Spinal cord (tissue), 10 donors: Measurements from ENCODE around the gene ABI1. TPM values are rescaled to one million over a fixed set of nuclear protein-coding genes. Genes with fewer than 3 reads are reported as not detected.
"Not testable (repeated sequence)": the region's sequence is repeated elsewhere in the genome, so short reads cannot be mapped to it uniquely, and the experiment has no call there.

Source experiments
- DNase-seq, 6 donors: peaks; one replicate each; pipeline versions ENCODE4 v3.0.0 to v3.0.0-alpha.2; 2013 to 2015; ENCODE audit warnings: low spot score in 6 of 6, low read depth in 4 of 6
- H3K27ac ChIP-seq: one replicate; pipeline ENCODE4 v1.5.1; 2013; ENCODE audit warnings: low read depth, low read length, control low read depth
- H3K27me3 ChIP-seq: one replicate; pipeline ENCODE4 v1.6.1; 2013; ENCODE audit warnings: low read length; ENCODE audit not compliant: control insufficient read depth, insufficient read depth
- H3K36me3 ChIP-seq: one replicate; pipeline ENCODE4 v1.6.1; 2013; ENCODE audit warnings: low read length; ENCODE audit not compliant: control insufficient read depth, insufficient read depth
- H3K4me1 ChIP-seq: one replicate; pipeline ENCODE4 v1.6.1; 2013; ENCODE audit warnings: low read length; ENCODE audit not compliant: control insufficient read depth, insufficient read depth
- H3K4me3 ChIP-seq: one replicate; pipeline ENCODE4 v1.5.1; 2013; ENCODE audit warnings: low read depth, low read length, control low read depth
- H3K9me3 ChIP-seq: one replicate; pipeline ENCODE4 v1.6.1; 2013; ENCODE audit warnings: low read length; ENCODE audit not compliant: control insufficient read depth, insufficient read depth
- WGBS: methylation state at CpG from one replicate; pipeline ENCODE4 v1.1.5; 2013; ENCODE audit warnings: missing lambda C conversion rate; ENCODE audit not compliant: insufficient coverage; 5-methylcytosine and 5-hydroxymethylcytosine counted together
- long read RNA-seq, 4 donors: transcript quantifications; one replicate each; lab custom pipeline, GENCODE V29; 2026
- polyA plus RNA-seq, 2 donors: library from polyadenylated mRNA; unstranded; fragments of 120-200 nt; gene quantifications; one replicate each; pipeline ENCODE4 v1.2.1, GENCODE V29; 2013; ENCODE audit not compliant: insufficient read length in 2 of 2
- total RNA-seq, 2 donors: library from RNA; depleted of rRNA in 1 of 2; stranded (reverse); fragments of 120-200 nt in 1 of 2; fragments of >200 nt in 1 of 2; gene quantifications; one replicate each; pipeline versions ENCODE4 v1.2.3 to v1.2.4, GENCODE V29; 2013 to 2014
- donor health status: healthy.

ABI1 gene
- total RNA-seq: 10 to 100 TPM; 60.3 to 79.5 TPM
- polyA plus RNA-seq: 10 to 100 TPM; 73.0 to 87.0 TPM
- long read RNA-seq, donor 1, transcript ABI1-206 (11 exons, 1,446 nt): major isoform, 6 of 39 reads
- long read RNA-seq, donor 1, partial matches to known transcripts: 25 of 39 reads
- long read RNA-seq, donor 1, other reads (novel, unspliced or antisense): 0 of 39 reads
- long read RNA-seq, donor 2, partial matches to known transcripts: 5 of 8 reads
- long read RNA-seq, donor 2, other reads (novel, unspliced or antisense): 0 of 8 reads
- long read RNA-seq, donor 3, partial matches to known transcripts: 8 of 18 reads
- long read RNA-seq, donor 3, other reads (novel, unspliced or antisense): 6 of 18 reads
- long read RNA-seq, donor 4, partial matches to known transcripts: 18 of 24 reads
- long read RNA-seq, donor 4, other reads (novel, unspliced or antisense): 0 of 24 reads

- Histone ChIP-seq H3K27ac (peak within 1 kb of the TSS; percentile 93), H3K36me3 (no peaks in the 10 kb centered on the region), H3K4me1 (peaks cover 5% of the 10 kb centered on the region), H3K9me3 (no peaks in the 10 kb centered on the region), H3K4me3 (peak within 1 kb of the TSS; percentile 90), H3K27me3 (peaks cover 3% of the 10 kb centered on the region)
- under 1% methylated on average over 47 of the region's 59 CpGs for WGBS
- peak; percentile 98 to 100 (median 100) for DNase-seq
Measured at GRCh38 chr10:26860443-26861204, at the start of gene ABI1. ABI1 (minus strand) TSS chr10:26860958; CDS start chr10:26860863, 95 bp downstream.

GRCh38 chr10:26909753-26910152 is 49.0 kb upstream of the ABI1 start:
- Histone ChIP-seq H3K27me3 (no peaks in the 10 kb centered on the region), H3K9me3 (no peaks in the 10 kb centered on the region), H3K4me3 (no peak overlapping the region), H3K4me1 (no peaks in the 10 kb centered on the region), H3K36me3 (no peaks in the 10 kb centered on the region), H3K27ac (no peak overlapping the region)
- no peak for DNase-seq
- WGBS: no CpG with 5 or more reads among the region's 2 CpGs

GRCh38 chr10:26905253-26905781 is 44.6 kb upstream of the ABI1 start:
- not testable (repeated sequence) for H3K4me3 ChIP-seq, H3K36me3 ChIP-seq, H3K27ac ChIP-seq, DNase-seq, H3K9me3 ChIP-seq, H3K4me1 ChIP-seq, H3K27me3 ChIP-seq
- 95% methylated on average over 26 of the region's 26 CpGs for WGBS

GRCh38 chr10:26903431-26904217 is 42.9 kb upstream of the ABI1 start:
- H3K4me1 ChIP-seq: no peaks in the 10 kb centered on the region
- WGBS: 86% methylated on average over 3 of the region's 5 CpGs

GRCh38 chr10:26892306-26892923 is 31.7 kb upstream of the ABI1 start:
- peak in 2 of 6 donors; percentile 11 to 22 for DNase-seq
- not testable (repeated sequence) for H3K4me1 ChIP-seq, H3K27me3 ChIP-seq, H3K27ac ChIP-seq, H3K36me3 ChIP-seq, H3K4me3 ChIP-seq, H3K9me3 ChIP-seq
- 67% methylated on average over 5 of the region's 11 CpGs for WGBS

More at GRCh38 chr10:26903431-26904217, 42.9 kb upstream of the ABI1 start:
- H3K36me3 ChIP-seq: no peaks in the 10 kb centered on the region
- no peak overlapping the region for H3K27ac ChIP-seq
- H3K27me3 ChIP-seq: no peaks in the 10 kb centered on the region
- H3K4me3 ChIP-seq: no peak overlapping the region
- H3K9me3 ChIP-seq: no peaks in the 10 kb centered on the region
- DNase-seq: no peak

GRCh38 chr10:26890956-26891355 is 30.2 kb upstream of the ABI1 start:
- Histone ChIP-seq H3K4me1 (no peaks in the 10 kb centered on the region), H3K27me3 (no peaks in the 10 kb centered on the region), H3K36me3 (no peaks in the 10 kb centered on the region), H3K27ac (no peak overlapping the region), H3K4me3 (no peak overlapping the region), H3K9me3 (no peaks in the 10 kb centered on the region)
- peak; percentile 13 to 92 (median 48) for DNase-seq
- 60% methylated on average over 3 of the region's 5 CpGs for WGBS

- no peak for DNase-seq
- H3K4me3 ChIP-seq: no peak overlapping the region
- H3K9me3 ChIP-seq: no peaks in the 10 kb centered on the region
- no peaks in the 10 kb centered on the region for H3K36me3 ChIP-seq
- 93% methylated on average over 3 of the region's 3 CpGs for WGBS
- no peak overlapping the region for H3K27ac ChIP-seq
- no peaks in the 10 kb centered on the region for H3K4me1 ChIP-seq
- no peaks in the 10 kb centered on the region for H3K27me3 ChIP-seq
Measured at GRCh38 chr10:26887611-26888215, 27.0 kb upstream of the ABI1 start.

- whole genome bisulfite sequencing: 25% methylated on average over 4 of the region's 10 CpGs
- no peak overlapping the region for H3K4me3 ChIP-seq
- no peaks in the 10 kb centered on the region for H3K9me3 ChIP-seq
- peak in 5 of 6 donors; percentile 48 to 92 (median 54) for DNase-seq
- H3K27me3 ChIP-seq: no peaks in the 10 kb centered on the region
- no peaks in the 10 kb centered on the region for H3K4me1 ChIP-seq
- H3K27ac ChIP-seq: no peak overlapping the region
- H3K36me3 ChIP-seq: no peaks in the 10 kb centered on the region
Measured at GRCh38 chr10:26881600-26882331, 21.0 kb upstream of the ABI1 start.
